Measurements from ENCODE around the gene PPP1R16B. TPM values are rescaled to one million over a fixed set of nuclear protein-coding genes. Genes with fewer than 3 reads are reported as not detected.

The PPP1R16B gene
- total RNA-seq, 2 experiments from 2014 or later = 65.3 to 65.4 TPM

DNA sequence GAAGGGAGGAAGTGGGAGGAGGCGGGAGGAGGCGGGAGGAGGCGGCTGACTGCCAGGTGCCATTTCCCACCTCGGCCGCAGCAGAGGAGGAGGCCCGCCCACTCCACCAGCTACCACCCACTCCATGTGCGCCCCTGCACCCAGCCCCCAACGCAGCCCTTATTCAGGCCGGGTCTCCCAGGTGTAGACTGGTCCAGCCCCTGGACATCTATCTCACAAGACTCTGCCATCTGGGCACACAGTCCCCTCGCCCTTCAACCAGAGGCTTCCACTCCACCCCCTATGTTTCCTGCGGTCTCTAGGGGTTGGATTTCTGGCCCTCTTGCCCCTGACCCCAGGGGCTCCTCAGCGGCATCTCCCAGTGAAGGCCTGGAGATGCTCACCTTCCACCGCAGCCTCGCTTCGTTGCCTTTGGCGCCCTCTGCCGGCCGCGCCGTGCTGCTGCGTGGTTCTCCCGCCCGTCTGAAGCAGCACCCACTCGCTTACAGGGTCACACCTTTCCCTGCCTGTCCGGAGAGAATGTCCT, 88.1 kb downstream of the PPP1R16B start:
- Mint-ChIP-seq H3K27ac (peak overlapping the region; percentile 67), H3K9me3 (no peaks in the 10 kb centered on the region), H3K36me3 (peaks cover 25% of the 10 kb centered on the region), H3K4me1 (peaks cover 30% of the 10 kb centered on the region), H3K4me3 (no peak overlapping the region), H3K27me3 (no peaks in the 10 kb centered on the region)
- peak; percentile 78 for DNase-seq

DNA sequence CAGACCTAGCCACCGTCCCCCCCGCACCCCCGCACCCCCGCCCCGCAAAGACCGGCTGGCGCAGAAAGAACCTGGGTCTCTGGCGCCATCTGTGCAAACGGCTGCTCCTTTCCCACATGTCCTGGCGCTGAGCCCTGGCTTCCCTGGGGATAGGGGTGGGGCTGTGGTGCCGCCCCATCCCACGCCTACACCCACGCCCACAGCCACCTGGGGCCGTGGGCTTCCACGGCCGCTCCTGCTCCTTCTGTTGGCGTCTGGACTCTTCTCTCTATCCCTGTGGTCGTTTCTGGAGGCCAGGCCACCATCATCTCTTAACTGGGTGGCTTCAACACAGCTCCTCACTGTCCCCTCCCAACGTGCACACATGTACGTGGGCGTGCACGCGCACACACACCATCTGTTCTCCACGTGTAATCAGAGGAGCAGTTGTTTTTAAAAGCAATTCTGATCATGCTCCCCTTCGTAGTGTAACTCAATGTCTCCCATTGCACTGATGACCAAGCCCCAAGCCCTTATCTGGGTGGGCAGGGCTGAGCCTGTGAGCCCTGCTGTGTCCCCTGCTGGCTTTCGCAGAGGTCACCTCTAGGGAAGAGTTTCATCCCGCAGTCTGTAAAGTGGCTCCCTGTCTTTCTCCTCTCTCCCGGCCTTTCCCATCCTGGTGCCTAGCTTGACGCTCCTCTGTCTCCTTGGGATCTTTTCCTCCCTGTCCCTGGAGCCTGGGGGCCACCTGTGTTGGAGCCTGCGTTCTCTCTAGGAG, 88.8 kb downstream of the PPP1R16B start:
- H3K4me1 Mint-ChIP-seq = peaks cover 30% of the 10 kb centered on the region

DNA sequence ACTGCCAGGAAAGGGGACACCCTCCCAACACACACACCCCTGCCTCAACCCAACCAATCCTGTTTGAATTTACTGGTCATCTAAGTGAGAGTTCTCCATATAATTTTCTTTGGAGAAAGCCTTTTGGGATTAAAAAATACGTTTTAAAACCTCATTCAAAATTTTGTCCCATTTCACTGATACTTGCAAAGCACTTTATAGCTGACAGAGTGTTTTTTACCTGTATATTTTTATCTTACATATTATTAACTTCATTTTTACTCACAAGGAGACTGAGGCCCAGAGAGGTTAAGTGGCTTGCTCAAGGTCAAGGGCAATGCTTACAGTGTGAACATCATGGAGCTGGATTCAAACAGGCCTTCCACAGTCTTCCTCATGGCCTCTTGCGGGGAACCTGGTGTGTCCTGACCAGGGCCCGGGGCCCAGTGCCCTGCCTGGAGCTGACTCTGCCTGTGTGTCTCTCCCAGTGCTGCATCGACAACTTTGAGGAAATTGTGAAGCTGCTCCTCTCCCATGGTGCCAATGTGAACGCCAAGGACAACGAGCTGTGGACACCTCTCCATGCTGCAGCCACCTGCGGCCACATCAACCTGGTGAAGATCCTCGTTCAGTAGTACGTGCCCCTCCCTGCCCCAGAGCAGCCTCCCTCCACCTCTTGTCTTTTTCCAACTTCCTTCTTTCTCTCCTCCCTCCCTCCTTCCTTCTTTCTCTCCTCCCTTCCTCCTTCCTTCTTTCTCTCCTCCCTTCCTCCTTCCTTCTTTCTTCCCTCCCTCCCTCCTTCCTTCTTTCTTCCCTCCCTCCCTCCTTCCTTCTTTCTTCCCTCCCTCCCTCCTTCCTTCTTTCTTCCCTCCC, 89.8 kb downstream of the PPP1R16B start:
- H3K4me1 Mint-ChIP-seq = peaks cover 25% of the 10 kb centered on the region
- H3K27me3 Mint-ChIP-seq = no peaks in the 10 kb centered on the region
- H3K27ac Mint-ChIP-seq = no peak overlapping the region
- no peaks in the 10 kb centered on the region for H3K9me3 Mint-ChIP-seq
- H3K36me3 Mint-ChIP-seq = peaks cover 20% of the 10 kb centered on the region
- no peak for DNase-seq
- H3K4me3 Mint-ChIP-seq = no peak overlapping the region

More for the DNA sequence above, 88.8 kb downstream of the PPP1R16B start:
- Mint-ChIP-seq H3K36me3 (peaks cover 22% of the 10 kb centered on the region), H3K27me3 (no peaks in the 10 kb centered on the region), H3K9me3 (no peaks in the 10 kb centered on the region), H3K27ac (peak overlapping the region; percentile 71), H3K4me3 (no peak overlapping the region)
- no peak for DNase-seq

DNA sequence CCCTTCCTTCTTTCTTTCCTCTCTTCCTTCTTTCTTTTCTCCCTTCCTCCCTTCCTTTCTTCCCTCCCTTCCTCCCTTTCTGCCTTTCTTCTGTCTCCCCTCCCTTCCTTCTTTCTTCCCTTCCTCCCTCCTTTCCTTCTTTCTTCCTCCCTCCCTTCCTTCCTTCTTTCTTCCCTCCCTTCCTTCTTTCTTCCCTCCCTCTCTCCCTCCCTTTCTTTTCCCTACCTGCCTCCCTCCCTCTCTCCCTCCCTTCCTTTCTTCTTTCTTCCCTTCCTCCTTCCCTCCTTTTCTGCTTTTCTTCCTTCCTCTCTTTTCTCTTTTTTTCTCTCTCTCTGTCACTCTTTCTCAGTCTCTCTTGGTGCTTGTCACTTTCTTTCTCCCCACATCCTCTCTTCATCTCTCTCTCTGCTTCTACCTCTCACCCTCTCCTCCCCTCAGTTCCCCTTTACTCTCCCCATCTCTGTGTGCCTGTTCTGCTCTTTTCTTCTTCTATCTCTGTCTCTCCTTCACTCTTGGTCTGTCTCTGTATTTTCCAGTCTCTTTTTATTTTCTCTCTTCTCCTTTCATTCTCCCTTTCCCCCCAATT, 90.6 kb downstream of the PPP1R16B start:
- H3K4me1 Mint-ChIP-seq = peaks cover 23% of the 10 kb centered on the region
- no peak overlapping the region for H3K4me3 Mint-ChIP-seq
- no peak for DNase-seq
- H3K36me3 Mint-ChIP-seq = peaks cover 20% of the 10 kb centered on the region
- no peaks in the 10 kb centered on the region for H3K9me3 Mint-ChIP-seq
- no peak overlapping the region for H3K27ac Mint-ChIP-seq
- no peaks in the 10 kb centered on the region for H3K27me3 Mint-ChIP-seq

DNA sequence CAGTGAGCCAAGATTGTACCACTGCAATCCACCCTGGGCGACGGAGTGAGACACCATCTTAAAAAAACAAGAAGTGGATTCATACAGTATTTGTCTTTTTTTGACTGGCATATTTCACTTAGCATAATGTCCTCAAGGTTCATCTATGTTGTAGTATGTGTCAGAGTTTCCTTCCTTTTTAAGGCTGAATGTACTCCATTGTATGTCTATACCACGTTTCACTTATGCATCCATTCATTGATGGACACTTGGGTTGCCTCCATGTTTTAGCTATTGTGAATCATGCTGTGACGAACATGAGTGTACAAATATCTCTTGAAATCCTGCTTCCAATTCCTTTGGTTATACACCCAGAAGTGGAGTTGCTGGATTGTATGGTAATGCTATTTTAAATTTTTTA, 91.8 kb downstream of the PPP1R16B start:
- Mint-ChIP-seq H3K4me1 (peaks cover 21% of the 10 kb centered on the region), H3K36me3 (peaks cover 20% of the 10 kb centered on the region), H3K4me3 (no peak overlapping the region), H3K9me3 (no peaks in the 10 kb centered on the region), H3K27ac (no peak overlapping the region), H3K27me3 (no peaks in the 10 kb centered on the region)
- DNase-seq = no peak

DNA sequence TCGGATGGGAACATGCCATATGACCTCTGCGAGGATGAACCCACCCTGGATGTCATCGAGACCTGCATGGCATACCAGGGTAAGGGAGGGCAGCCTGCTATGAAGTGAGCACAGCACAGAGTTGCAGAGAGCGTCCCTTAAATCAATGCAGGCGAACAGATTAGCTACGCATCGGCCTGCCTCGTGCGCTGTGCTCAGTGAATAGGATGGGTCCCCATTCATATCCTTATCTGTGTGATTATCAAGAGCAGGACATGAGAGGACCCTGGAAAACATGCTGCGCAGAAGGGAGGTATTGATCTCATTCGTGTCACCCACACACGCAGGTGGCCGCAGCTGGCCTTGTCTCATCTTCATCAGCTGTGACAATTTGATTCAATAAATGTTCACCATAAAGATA, 95.1 kb downstream of the PPP1R16B start:
- Mint-ChIP-seq H3K4me3 (no peak overlapping the region), H3K9me3 (peaks cover 4% of the 10 kb centered on the region), H3K4me1 (no peaks in the 10 kb centered on the region), H3K27me3 (no peaks in the 10 kb centered on the region), H3K36me3 (peaks cover 33% of the 10 kb centered on the region), H3K27ac (no peak overlapping the region)
- DNase-seq = no peak

DNA sequence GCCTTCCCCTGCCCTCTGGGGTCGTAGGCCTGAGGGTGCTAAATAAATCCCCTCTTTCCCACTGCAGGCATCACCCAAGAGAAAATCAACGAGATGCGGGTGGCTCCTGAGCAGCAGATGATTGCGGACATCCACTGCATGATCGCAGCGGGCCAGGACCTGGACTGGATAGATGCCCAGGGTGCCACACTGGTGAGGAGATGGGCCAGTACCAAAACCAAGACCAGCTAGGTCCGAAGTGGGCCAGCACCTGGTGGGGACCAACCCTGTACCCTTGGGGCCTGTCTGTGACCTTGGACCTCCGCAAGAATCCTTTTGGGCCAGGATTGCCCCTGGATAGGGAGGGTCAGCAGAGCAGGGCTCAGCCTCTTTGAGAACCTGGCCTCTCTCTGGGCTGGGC, 97.1 kb downstream of the PPP1R16B start:
- H3K9me3 Mint-ChIP-seq = peaks cover 4% of the 10 kb centered on the region
- H3K4me1 Mint-ChIP-seq = no peaks in the 10 kb centered on the region
- no peaks in the 10 kb centered on the region for H3K27me3 Mint-ChIP-seq
- H3K36me3 Mint-ChIP-seq = peaks cover 34% of the 10 kb centered on the region
- no peak overlapping the region for H3K27ac Mint-ChIP-seq
- H3K4me3 Mint-ChIP-seq = no peak overlapping the region
- no peak for DNase-seq

DNA sequence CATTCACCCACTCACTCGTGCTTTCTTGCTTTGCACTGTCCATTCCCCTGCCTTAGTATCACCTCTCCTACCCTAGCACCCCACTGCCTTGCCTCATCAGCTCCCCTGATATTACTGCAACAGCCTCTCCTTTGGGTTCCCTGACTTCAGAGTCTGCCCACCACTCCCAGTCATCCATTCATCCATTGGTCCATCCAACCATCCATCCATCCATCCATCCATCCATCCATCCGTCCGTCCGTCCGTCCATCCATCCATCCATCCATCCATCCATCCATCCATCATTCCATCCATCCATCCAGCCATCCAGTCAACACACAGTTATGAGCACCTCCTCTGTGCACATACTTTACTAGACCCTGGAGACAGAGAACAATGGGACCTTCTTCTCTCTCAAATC, 97.8 kb downstream of the PPP1R16B start:
- H3K27ac Mint-ChIP-seq = no peak overlapping the region
- peaks cover 34% of the 10 kb centered on the region for H3K36me3 Mint-ChIP-seq

DNA sequence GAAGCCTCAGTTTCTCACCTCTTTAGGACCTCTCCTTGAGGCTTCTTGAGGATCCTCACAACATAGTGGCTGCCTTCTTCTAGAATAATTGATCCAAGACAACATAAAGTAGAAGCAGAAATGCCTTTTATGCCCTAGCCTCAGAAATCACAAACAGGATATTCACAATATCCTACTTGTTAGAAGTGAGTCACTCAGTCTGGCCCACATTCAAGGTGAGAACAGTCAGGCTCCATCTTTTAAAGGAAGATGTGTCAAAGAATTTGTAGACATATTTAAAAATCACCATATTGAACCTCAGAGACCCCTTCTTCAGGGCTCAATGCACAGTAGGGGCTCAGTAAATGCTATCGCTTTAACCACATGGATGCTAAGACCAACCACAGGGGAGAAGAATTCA, 99.9 kb downstream of the PPP1R16B start:
- no peak for DNase-seq
- Mint-ChIP-seq H3K4me1 (peaks cover 5% of the 10 kb centered on the region), H3K9me3 (peaks cover 4% of the 10 kb centered on the region), H3K27me3 (no peaks in the 10 kb centered on the region), H3K4me3 (no peak overlapping the region), H3K27ac (no peak overlapping the region), H3K36me3 (peaks cover 40% of the 10 kb centered on the region)

More for the DNA sequence above, 97.8 kb downstream of the PPP1R16B start:
- Mint-ChIP-seq H3K4me1 (no peaks in the 10 kb centered on the region), H3K9me3 (peaks cover 4% of the 10 kb centered on the region), H3K27me3 (no peaks in the 10 kb centered on the region), H3K4me3 (no peak overlapping the region)
- DNase-seq = no peak

DNA sequence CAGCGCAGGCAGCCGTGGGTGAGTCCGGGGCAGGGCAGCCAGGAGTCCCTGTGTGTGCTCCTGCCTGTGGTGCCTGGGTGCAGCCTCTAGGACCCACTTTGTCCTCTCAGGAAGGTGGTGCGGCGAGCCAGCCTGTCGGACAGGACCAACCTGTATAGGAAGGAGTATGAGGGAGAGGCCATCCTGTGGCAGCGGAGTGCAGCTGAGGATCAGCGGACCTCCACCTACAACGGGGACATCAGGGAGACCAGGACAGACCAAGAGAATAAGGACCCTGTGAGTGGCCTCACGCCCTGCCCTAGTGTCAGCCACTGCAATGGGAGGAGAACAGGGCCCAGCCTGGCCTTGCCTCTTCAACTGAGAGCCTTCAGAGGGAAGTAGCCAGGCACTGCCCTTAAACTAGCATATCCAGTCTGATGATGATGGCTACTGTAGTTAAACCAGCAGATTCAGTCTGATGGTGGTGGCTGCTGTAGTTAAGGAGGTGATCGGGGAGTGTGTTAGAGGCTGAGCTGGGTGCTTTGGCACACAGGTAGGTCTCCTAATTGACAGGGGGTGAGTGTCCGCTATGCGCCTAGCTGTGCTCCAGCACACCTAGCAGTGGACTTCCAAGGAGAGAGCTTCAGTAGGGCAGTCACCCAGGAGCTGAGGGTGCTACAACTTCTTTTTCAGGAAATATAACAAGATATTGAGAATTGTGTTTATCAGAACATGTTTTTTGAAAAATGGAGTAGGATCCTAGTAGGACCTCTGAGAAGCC, 102.6 kb downstream of the PPP1R16B start:
- no peak for DNase-seq
- peaks cover 5% of the 10 kb centered on the region for H3K4me1 Mint-ChIP-seq
- H3K27me3 Mint-ChIP-seq = no peaks in the 10 kb centered on the region
- peaks cover 38% of the 10 kb centered on the region for H3K36me3 Mint-ChIP-seq
- H3K27ac Mint-ChIP-seq = peak overlapping the region; percentile 22
- H3K4me3 Mint-ChIP-seq = no peak overlapping the region
- peaks cover 4% of the 10 kb centered on the region for H3K9me3 Mint-ChIP-seq

DNA sequence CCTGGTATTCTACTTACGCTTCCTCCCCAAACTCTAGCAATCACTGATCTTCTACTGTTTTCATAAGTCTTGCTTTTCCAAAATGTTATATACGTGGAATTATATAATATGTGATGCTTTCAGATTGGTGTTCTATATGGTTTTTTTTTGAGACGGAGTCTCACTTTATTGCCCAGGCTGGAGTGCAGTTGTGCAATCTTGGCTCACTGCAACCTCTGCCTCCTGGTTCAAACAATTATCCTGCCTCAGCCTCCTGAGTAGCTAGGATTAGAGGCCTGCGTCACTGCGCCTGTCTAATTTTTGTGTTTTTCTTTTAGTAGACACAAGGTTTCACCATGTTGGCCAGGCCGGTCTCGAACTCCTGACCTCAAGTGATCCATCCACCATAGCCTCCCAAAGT, 109.9 kb downstream of the PPP1R16B start:
- H3K9me3 Mint-ChIP-seq = no peaks in the 10 kb centered on the region
- no peak overlapping the region for H3K4me3 Mint-ChIP-seq
- no peaks in the 10 kb centered on the region for H3K36me3 Mint-ChIP-seq
- H3K27ac Mint-ChIP-seq = no peak overlapping the region
- H3K27me3 Mint-ChIP-seq = no peaks in the 10 kb centered on the region
- H3K4me1 Mint-ChIP-seq = no peaks in the 10 kb centered on the region
- DNase-seq = no peak

DNA sequence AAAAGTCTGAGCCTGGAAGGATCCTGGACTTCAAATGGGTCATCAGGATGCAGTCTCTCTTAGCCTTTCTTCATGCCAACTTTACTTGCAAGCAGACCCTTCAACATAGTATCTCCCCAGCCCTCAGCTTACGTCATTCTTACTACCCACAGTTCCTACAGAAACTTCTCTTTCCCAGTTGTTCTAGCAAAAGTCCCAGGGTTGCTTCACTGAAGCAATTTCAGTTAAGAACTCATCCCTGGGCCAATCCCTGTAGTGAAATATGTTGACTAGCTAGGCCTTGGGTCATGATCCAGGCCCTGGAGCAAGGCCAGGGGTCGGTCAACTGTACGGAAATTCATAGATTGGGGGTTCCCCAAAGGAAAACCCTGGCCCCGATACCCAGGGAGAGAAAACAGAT, 112.2 kb downstream of the PPP1R16B start:
- no peaks in the 10 kb centered on the region for H3K4me1 Mint-ChIP-seq
- no peak overlapping the region for H3K27ac Mint-ChIP-seq
- H3K27me3 Mint-ChIP-seq = no peaks in the 10 kb centered on the region
- H3K9me3 Mint-ChIP-seq = no peaks in the 10 kb centered on the region
- H3K36me3 Mint-ChIP-seq = no peaks in the 10 kb centered on the region
- H3K4me3 Mint-ChIP-seq = no peak overlapping the region
- no peak for DNase-seq

DNA sequence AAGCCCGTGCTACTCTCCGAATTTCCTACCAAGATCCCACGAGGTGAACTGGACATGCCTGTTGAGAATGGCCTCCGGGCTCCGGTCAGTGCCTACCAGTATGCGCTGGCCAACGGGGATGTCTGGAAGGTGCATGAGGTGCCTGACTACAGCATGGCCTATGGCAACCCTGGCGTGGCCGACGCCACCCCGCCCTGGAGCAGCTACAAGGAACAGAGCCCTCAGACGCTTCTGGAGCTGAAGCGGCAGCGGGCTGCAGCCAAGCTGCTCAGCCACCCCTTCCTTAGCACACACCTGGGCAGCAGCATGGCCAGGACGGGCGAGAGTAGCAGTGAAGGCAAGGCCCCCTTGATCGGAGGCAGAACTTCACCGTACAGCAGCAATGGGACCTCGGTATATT, 112.7 kb downstream of the PPP1R16B start:
- H3K27me3 Mint-ChIP-seq = no peaks in the 10 kb centered on the region
- no peaks in the 10 kb centered on the region for H3K9me3 Mint-ChIP-seq
- no peak overlapping the region for H3K27ac Mint-ChIP-seq
- H3K36me3 Mint-ChIP-seq = no peaks in the 10 kb centered on the region
- DNase-seq = no peak
- no peaks in the 10 kb centered on the region for H3K4me1 Mint-ChIP-seq
- H3K4me3 Mint-ChIP-seq = no peak overlapping the region

DNA sequence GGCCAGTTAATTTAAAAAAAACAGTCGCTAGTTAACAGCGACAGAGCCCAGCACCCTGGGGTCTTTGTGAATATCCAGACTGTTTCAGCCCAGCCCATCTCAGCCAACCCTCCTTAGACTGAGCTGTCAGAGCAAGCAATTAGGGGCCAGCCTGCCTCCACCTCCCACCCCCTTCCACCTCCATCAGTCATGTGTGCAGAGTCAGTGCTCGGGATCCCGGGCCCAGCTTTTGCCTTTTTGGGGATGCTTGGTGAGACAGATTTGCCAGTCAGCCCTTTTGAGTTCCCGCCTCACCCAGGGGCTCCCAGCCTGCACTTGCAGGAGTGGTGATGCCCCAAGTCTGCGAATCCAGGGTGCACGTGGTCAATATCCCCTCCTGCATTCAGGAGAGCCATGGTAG, 114.2 kb downstream of the PPP1R16B start:
- Mint-ChIP-seq H3K4me1 (no peaks in the 10 kb centered on the region), H3K4me3 (no peak overlapping the region), H3K27me3 (no peaks in the 10 kb centered on the region), H3K27ac (no peak overlapping the region), H3K9me3 (no peaks in the 10 kb centered on the region), H3K36me3 (no peaks in the 10 kb centered on the region)
- no peak for DNase-seq

Data from activated naive CD8-positive, alpha-beta T cell treated with anti-CD3 and anti-CD28 coated beads for 36 hours (primary cell).